ENCODE results near the gene PROX2.
A peak's percentile ranks its signal among the peaks of the same experiment; 100 is the strongest.

PROX2 gene

DNA sequence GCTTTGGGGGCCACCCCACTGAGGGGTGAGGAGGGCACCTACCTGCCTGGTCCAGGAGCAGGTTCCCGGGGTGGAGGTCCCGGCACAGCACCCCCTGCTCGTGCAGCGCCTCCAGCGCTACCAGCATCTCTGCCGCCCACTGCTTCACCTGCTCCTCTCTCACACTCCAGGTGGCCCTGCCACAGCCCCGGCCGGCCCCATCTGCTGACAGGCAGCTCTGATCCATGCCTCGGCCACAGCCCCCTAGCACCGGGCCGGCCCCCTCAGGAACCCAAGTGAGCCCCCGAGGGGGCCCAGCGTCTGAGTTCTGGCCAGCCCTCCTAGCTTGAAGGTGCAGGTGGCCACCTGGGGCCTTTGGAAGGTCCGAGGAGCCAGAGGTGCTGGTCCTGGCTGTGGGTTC is 33.6 kb upstream of the PROX2 start:
- DNase-seq = no peak

DNA sequence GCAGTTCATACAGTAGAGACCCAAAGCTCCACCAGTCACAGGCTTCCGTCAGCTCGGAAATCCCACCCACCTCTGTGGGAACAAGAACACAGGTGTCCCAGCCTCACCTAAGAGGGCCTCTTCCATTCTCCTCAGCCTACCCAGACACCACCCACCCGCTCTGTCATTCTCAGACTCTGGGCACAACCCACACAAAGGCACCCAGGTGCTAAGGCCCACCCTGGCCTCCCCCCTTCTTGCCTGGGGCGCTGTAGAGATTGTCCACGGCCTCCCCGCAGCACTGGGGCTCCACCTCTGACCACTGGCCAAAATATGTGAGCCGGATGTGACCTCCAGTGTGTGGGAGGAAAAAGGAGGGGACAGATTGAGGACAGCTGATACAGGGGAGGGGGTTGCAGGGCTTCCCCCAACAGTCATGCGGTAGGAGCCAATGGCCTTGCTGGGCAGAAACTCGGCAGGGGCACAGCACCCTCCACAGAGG is 33.0 kb upstream of the PROX2 start:
- no peak for DNase-seq

DNA sequence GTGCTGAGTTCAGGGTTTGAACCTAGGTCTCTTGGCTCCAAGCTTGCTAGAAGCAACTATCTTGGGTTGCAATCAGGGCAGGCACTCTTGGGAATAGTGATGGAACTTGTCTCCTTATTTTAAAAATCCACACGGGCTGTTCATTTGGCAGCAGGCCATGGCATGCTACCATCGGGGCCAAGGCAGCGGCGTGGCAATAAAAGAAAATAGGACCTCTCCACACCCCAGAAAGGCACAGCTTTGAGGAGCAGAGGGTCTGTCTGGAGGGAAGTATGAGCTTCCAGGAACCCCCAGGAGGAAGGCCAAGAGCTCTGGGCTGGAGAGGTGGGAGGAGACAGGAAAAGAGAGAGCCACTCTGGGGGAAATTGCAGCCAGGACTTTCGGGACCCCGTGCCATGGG is 31.8 kb upstream of the PROX2 start:
- DNase-seq = no peak

DNA sequence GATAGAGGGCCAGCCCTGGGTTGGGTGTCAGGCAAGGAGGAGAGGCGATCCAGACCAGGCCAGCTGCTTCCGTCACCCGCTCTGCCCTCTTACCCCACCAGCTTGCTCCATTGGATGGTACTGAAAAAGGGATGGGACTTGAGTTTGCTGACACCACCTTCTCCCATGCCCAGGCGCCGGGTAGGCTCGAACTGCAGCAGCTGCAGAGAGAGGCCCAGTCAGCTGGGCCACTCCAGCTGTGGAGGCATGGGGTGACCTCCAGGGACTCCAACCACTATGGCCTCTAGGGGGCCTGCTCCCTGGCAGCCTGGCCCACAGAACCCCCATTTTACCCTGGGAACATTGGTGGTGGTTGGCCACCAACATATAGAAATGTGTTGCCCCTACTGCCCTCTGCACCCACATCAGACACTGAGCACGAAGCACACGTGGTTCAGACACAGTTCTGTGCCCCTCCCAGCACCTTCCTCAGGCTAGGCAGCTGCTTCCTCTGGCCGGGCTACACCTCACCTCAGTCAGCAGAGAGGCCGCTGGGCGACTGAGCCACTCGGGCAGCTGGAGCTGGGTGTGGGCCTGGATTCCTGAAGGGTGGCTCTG is 31.1 kb upstream of the PROX2 start:
- no peak for DNase-seq

DNA sequence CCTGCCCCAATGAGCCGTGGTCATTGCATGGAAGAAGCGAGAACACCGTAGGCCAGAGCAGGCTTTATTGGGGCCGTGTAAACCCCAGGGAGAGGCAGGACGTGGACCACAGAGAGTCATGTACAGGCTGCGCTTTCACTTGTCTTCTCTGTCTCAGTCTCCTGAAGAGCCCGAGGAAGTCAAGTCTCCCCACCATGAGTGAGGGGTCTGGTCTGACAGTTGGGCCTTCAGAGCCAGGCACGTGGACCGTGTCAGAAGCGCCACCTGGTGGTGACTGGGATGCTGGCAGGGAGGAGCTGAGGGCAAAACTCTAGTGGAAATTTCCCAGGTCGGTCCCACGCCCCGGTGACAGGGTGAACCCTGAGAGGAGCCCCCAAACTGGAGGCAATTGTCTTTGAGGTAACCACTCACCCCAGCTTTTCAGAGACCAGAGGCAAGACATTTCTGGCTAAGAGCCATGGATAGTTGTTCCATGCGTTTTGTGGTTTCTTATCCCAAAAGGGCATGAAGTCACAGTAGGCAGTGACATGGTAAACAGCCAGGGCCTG is 29.7 kb upstream of the PROX2 start:
- no peak for DNase-seq

DNA sequence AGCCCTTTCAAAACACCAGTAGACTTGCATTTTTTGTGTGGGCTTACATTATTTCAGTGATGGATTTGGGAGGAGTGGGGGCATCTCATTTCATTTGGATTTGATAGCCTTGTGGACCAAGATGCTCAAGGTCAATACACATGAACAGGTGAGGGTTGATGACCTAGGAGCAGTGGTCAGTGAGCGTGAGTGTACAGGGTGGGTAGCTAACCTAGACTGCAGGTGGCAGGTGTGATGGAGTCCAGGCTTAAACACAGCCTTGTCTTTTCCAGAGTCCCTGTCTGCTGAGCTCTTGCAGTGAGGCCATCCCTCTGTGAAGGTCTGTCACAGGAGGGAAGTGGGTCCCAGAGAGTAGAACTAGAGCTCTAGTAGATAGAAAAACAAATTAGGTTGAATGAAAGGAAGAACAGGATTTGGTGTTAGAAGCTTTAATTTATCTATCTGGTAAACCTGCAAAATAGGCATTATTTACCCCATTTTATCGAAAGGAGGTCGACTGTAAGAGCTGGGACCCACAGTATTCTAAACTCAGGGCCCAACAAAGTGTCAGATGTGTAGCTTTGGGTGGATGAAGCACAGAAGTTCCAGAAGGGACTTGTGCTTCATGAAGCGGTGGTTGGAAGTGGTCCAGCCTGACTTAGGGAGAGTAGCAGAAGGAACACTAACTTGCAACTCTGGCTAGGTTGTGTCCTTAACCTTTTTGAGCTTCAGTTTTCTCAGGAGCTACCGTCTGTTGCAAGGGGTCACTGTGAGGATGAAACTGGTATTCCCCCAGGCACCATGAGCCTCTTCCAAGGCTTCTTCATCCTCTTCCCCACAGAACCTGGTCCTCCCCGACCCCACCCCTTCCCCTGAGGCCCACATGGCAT is 28.9 kb upstream of the PROX2 start:
- no peak for DNase-seq

DNA sequence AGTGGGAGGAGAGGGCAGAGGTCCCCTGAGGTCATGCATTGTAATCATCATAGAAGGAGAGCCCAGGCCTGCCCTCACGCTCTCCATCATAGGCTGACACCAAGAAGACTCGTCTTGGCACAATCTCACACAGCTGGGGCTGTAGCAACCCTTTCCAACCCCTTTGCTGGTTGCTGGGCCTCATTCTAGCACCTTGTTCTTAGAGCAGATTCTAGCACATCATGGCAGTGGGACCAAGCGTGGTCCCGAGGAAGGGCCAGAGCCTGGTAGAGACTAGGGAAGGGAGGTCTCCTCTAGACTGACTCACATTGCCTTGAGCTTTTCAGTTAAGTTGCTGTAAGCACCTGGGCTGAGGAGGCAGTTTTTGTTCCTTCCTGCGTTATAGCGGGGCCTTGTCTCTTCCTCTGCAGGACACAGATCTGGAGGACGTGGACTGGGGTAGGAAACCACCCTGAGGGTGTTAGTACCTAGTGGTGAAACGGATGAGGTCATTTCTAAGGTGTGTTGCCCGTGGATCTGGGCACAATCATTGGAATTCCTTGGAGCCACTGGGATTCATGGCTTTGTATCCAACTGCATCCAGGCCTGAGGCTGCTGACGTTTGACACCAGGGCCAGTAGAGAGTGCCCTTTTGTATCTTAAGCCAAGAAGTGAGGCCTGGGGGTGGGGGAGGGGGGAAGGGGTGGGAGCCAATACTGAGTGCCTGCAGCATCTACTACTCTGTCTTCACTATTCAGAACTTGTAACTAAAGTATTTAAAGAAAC is 27.2 kb upstream of the PROX2 start:
- DNase-seq = no peak

DNA sequence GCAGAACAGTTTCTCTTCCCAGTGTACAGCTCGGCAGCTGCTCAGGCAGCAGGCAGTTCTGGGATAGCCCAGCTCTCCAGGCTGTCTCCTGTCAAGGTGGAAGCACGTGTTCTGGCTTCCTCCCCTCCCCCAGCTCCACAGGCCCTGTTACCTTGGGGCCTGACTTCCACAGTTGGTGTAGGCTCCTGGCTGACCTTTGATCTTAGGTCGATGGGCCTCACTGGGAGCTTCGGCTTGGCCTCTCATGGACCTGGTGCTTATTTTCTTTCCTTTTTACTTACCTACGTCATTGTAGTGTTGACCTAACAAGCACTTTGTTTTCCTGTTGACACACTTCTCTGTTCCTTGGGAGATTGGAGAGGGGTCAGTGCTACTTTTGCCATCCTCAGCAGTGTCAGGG is 22.7 kb upstream of the PROX2 start:
- no peak for DNase-seq

DNA sequence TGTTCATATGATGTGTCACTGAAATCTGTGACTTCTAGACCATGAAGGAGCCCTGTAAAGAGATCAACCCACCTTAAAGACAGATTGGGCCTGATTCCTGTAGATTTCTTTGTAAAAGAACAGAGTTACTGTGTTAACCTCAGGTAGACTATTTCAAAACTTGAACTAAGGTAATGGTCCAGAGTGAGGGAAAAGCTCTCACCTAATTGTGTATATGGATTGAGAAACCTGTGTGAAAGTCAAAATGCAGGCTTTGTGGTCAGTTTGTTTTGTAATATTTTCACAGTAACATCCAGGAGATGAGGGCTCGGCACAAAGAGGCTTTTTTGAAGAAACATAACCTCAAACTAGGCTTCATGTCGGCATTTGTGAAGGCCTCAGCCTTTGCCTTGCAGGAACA is 22.1 kb upstream of the PROX2 start:
- no peak for DNase-seq

DNA sequence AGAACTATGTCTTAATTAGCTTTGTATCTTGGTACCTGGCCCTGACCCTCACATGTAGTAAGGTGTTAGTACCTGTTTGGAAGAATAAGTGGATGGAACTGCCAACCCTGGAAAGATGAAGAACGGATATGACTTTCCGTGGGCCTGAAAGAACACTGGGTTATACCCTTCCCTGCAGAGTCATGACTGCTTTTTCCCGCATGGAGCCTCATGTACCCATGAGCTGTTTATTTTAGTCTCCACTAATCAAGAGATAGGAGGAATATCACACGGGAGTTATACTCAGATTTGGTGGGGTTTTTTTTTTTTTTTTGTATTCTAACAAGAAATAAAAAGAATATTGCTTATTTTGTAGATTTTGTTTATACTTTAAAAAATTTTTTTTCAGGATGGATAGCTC is 21.7 kb upstream of the PROX2 start:
- DNase-seq = no peak

DNA sequence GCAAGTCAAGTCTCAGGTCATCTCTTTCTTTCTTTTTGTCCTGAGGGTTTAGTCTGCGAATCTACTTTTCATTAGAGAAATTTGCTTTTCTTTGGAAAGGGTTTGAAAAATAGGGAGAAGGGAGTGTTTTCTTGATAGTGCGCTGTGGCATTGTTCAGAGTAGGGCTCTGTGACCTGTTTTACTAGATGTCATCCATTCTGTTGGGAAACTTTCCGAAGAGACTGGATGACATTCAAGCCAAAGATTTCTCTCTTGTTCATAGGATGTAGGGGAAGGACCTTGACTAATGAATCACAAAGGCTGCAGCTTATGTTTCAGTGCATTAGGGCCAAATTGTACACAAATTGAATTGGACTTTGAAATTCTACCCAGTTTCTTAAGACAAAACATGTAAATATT is 20.5 kb upstream of the PROX2 start:
- no peak for DNase-seq

DNA sequence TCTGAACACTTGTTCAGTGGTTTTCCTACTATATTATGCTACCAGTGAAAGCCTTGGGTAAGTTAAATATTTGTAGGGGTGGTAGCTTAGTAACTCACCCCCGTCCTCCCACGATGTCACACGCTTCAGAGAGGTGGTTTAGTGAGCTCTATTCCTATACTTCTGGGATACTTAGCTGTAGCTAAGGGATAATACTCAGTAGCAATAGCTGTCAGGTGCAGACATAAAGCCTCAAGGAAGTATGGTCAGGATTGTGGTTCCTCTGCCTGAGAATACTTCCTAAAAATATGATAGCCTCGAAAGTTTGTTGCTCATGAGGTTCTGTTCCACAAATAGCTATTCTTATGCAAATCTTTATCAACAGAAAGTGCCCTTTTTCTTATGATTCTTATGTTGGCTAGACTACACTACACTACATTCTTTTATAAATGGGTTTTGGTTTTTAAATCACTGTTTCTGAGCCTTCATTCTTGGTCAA is 17.7 kb upstream of the PROX2 start:
- no peak for DNase-seq

DNA sequence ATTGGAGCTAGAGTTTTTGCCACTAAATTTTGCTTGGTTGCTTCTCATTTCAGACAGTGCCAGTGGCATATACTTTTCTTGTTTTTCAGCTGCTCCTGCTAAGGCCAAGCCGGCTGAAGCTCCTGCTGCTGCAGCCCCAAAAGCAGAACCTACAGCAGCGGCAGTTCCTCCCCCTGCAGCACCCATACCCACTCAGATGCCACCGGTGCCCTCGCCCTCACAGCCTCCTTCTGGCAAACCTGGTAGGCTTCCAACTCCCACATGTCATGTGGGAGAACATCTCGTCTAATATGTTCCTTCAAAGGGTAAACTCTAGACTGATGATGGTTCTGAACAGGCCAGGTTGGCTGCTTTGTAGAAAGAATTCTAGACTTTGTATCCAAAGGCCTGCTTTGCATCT is 16.8 kb upstream of the PROX2 start:
- no peak for DNase-seq

DNA sequence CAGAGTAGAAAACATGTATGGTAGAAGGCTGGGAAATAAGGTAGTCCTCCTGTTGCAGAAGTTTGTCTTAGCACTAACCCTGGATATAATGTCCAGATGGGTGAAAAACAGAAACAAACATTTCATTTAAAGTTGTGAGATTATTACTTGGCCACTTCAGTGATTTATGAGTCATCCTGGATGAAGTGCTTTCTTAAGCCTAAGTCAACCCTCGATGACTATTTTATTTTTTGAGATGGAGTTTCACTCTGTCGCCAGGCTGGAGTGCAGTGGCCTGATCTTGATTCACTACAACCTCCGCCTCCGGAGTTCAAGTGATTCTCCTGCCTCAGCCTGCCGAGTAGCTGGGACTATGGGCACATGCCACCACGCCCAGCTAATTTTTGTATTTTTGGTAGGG is 15.9 kb upstream of the PROX2 start:
- no peak for DNase-seq

DNA sequence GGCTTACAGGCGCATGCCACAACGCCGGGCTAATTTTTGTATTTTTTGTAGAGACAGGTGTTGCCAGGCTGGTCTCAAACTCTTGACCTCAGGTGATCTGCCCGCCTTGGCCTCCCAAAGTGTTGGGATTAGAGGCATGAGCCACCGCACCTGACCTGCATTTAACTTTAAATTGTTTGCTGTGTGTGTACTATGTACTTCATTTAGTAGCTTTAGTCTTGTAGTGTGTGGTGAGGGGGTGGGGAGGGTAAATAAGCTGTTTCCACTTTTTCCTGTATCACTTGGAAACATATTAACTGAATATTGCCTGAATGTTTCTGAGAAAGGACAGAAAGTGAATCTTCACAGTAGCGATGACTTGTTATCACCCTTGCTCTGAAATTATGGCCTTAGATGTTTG is 14.3 kb upstream of the PROX2 start:
- DNase-seq = no peak

DNA sequence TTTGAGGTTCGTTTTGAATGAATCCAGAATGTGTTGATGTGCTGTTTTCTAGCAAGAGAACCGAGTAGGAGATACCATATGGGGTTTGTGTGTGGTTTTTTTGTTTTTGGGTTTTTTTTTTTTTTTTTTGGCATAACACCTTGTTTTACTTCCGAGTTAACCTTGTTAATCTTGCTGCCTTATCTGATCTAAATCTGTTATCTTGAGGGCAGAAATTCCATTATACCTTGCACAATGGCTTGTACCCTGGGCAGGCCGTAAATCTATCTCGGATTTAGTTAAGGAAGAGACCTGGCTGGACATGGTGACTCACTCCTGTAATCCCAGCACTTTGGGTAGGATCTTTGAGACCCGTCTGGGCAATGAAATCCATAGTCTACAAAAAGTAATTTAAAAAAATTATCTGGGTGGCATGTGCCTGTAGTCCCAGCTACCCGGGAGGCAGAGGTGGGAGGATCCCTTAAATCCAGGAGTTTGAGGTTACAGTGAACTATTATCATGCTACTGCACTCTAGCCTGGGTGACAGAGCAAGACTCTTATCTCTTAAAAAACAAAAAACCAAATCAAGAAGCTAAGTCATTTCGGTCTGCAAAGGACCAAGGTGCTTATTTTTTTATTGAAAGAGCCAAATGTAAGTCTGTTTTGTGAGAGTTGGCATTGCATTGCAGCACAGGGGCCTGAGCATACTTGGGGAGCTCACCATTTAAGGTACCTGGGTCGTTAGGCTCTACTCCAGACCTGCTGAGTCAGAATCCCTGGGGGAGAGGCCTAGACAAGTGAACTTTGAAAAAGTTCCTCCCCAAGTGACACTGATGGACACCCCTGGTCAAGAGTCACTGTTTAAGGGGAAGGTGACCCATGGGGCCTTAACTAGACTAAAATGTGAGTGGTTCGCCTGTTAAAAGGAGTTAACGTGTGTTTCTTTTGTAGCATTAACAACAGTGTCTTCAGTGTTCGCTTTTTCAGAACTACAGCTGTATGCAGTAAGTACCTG is 12.5 kb upstream of the PROX2 start:
- DNase-seq = no peak

DNA sequence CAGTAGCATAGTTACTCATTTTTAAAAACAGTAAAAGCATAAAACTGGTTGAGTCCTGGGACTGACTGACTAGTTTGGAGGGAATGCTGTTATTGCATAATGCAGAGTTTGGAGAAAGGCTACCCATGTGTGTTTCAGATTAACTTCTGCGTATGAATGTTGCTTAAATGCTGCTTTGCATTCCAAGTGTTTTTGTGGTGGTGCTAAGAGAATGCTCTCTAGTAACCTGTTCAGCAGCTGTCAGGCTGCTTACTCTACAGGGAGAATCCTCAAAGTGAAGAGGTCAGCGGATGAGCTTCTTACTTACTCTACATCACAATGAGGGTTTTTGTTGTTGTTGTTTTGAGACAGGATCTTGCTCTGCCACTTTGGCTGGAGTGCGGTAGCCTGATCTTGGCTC is 10.1 kb upstream of the PROX2 start:
- DNase-seq = no peak

DNA sequence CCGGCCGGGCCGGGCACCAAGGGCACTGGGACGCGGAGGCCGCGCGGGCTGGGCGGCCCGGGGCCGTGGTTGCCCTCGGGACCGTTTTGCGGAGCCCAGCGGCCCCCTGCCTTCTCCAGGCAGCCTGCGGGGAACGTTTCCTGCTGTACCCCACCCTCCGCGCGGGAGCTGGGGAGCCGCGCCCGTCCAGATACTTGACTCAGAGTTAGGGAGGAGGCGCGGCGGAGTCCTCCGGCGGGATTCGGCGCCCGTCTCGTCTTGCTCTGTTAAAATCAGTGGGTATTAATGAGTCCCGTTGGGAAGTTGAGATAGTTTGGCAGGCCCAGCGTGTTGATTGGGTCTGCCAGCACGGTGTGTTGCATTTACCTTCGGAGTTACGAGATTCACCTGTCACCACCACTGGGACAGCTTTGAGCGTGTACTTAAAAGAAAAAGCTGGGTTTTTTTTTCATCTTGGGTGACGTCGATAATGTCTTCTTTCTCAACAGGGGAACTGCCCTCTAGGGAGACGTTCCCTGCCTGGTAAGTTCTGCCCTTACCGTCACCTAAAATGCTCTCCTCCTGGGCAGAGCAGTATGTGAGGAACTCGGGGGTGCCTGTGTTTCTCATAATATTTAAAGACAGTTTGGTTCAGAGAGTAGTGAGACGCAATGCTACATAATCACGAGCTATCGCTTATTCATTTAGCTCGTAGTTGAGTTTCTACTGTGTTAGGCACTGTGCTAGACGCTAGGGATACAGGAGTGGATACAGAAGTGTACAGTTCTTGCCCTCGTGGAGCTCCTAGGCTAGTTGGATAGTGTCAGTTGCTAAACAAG is 6.4 kb upstream of the PROX2 start:
- no peak for DNase-seq

DNA sequence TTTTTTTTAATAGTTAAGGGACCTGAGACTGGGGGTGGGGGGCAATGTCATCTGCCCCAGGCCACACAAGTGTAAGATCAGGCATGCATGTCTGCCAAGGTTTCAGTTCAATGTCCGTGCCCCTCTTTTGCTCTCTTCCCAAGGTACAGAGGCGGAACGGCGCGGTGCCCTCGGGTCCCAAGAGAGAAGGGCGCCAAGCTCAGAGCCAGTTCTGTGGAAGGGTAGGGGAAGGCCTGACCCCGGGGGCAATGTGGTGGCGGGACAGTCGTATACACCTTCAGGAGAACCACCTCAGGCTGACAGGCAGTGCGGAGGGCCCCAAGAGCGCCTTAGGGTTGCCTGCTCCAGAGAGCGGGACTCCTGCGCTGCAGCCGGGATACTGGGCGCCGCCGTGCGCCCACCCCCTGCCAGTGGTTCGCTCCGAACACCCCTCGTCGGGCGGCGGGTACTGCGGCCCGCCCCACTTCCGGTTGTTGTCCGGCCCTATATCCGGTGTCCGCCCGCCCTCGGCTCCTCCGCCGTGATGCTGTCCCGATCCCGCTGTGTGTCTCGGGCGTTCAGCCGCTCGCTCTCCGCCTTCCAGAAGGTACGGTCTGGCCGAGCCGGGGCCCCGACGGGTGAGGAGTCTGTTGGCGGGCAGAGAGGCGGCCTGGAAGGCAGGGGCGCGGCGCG is 5.6 kb upstream of the PROX2 start, which contains the start of gene DLST:
TSS of gene DLST (plus strand) at position 486 of the 672 bp plus-strand sequence. CDS start at position 524, 38 bp downstream.
- peak; percentile 29 for DNase-seq

DNA sequence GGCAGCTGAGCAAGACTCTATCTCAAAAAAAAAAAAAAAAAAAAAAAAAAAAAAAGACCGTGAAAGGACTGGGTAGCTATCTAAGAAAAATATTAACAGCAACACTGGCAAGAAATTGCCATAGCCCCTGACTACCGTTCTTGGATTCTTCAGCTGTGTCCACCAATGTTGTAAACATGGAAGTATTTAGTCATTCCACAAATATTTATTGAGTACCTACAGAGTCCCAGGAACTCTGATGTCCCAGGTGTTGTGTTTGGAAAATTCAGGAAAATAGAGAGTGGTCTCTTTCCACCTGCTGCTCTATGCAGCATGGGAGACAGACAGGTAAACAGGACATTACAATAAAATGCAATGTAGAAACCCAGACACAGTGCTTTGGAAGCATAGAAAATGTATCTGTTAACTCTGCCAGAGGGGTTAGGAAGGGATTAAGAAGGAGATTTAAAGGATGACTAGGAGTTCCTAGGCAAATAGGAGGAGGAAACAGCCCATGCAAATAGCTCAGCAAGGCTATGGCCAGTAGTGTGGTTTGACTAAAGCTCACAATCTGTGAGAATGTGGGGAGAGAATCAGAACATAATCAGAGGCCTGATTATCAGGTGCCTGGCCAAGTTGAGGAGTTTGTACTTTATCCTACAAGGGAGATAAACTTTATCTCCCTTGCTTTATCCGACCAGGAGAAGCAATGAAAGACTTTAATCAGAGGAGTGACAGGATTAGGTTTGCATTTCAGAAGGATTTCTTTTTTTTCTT is 3.7 kb upstream of the PROX2 start:
- DNase-seq = no peak
